Tibial nerve (tissue), 4 donors: ENCODE data around the gene RHAG.

Experiments used
- EP300 ChIP-seq, 2 donors: sonication (generic); formaldehyde crosslinking; IDR thresholded peaks; one replicate each; pipeline ENCODE4 v1.6.1; 2017; ENCODE audit warnings: antibody characterized with exemption in 2 of 2, mild to moderate bottlenecking in 1 of 2
- POLR2A ChIP-seq, 2 donors: fragments of 450-650 bp; IDR thresholded peaks; one replicate each; pipeline ENCODE4 v1.6.1; 2017; ENCODE audit warnings: antibody characterized with exemption in 2 of 2, mild to moderate bottlenecking in 2 of 2, moderate library complexity in 2 of 2
- TF ChIP-seq, protein P1 (sequence below), 5 experiments: fragments of 200-600 bp in 3 of 5; fragments of 450-650 bp in 2 of 5; sonication (generic) in 3 of 5; IDR thresholded peaks; one replicate each; pipeline ENCODE4 v1.5.1; 2016 to 2019; ENCODE audit warnings: antibody characterized with exemption in 5 of 5, mild to moderate bottlenecking in 3 of 5, moderate library complexity in 2 of 5

- TF ChIP-seq, protein P1, sequence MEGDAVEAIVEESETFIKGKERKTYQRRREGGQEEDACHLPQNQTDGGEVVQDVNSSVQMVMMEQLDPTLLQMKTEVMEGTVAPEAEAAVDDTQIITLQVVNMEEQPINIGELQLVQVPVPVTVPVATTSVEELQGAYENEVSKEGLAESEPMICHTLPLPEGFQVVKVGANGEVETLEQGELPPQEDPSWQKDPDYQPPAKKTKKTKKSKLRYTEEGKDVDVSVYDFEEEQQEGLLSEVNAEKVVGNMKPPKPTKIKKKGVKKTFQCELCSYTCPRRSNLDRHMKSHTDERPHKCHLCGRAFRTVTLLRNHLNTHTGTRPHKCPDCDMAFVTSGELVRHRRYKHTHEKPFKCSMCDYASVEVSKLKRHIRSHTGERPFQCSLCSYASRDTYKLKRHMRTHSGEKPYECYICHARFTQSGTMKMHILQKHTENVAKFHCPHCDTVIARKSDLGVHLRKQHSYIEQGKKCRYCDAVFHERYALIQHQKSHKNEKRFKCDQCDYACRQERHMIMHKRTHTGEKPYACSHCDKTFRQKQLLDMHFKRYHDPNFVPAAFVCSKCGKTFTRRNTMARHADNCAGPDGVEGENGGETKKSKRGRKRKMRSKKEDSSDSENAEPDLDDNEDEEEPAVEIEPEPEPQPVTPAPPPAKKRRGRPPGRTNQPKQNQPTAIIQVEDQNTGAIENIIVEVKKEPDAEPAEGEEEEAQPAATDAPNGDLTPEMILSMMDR (IDR thresholded peaks at IDR 0.05): no peak
- TF ChIP-seq POLR2A (IDR thresholded peaks at IDR 0.05) (no peak), EP300 (IDR thresholded peaks at IDR 0.05) (no peak)
These were observed 2.7 kb upstream of the RHAG start for GRCh38 chr6:49639177-49639817.
